ENCODE data around the gene TNS1. TPM values are rescaled to one million over a fixed set of nuclear protein-coding genes. Genes with fewer than 3 reads are reported as not detected.

The TNS1 gene
- total and polyA plus RNA-seq, 7 experiments from 2014 or later, result 0.50 to 5.0 (median 0.81) TPM; not detected in 2

GRCh38 chr2:218031261-218031660 is 28.5 kb upstream of the TNS1 start:
- H3K27ac ChIP-seq (ENCODE audit: low read depth, low read length), result no peak overlapping the region
- Mint-ChIP-seq H3K4me3 (no peak overlapping the region), H3K27me3 (no peaks in the 10 kb centered on the region), H3K9me3 (no peaks in the 10 kb centered on the region), H3K4me1 (peaks cover 0 to 13% (median 6%) of the 10 kb centered on the region in 7 donors), H3K27ac (no peak overlapping the region), H3K36me3 (no peaks in the 10 kb centered on the region)
- no peaks in the 10 kb centered on the region for H3K9me3 ChIP-seq (ENCODE audit: control insufficient read depth in 2 of 3, low read length in 3 of 3)
- DNase-seq (no peak), ATAC-seq (no peak)
- peaks cover 0 to 4% of the 10 kb centered on the region in 2 donors for H3K4me1 ChIP-seq (ENCODE audit: control insufficient read depth in 2 of 2, insufficient read depth in 2 of 2, low read length in 2 of 2)
- no peaks in the 10 kb centered on the region for H3K36me3 ChIP-seq (ENCODE audit: control insufficient read depth in 2 of 3, insufficient read depth in 3 of 3, low read length in 3 of 3)
- ChIA-PET POLR2A (no interaction called here), CTCF (no interaction called here)
- no peaks in the 10 kb centered on the region for H3K27me3 ChIP-seq (ENCODE audit: control insufficient read depth in 2 of 2, insufficient read depth in 2 of 2, low read length in 2 of 2)
- H3K4me3 ChIP-seq (ENCODE audit: low read length), result no peak overlapping the region
- intact Hi-C loops (cut with micrococcal nuclease), result loop anchor here in 1 of 2 donors (5.0 kb wide), 1 partner anchor 159 kb away; no protein-coding TSS in a partner anchor

- Histone ChIP-seq H3K36me3 (ENCODE audit: control insufficient read depth in 2 of 3, insufficient read depth in 3 of 3, low read length in 3 of 3) (no peaks in the 10 kb centered on the region), H3K4me3 (ENCODE audit: low read length) (no peak overlapping the region), H3K27me3 (ENCODE audit: control insufficient read depth in 2 of 2, insufficient read depth in 2 of 2, low read length in 2 of 2) (no peaks in the 10 kb centered on the region), H3K27ac (ENCODE audit: low read depth, low read length) (no peak overlapping the region), H3K9me3 (ENCODE audit: control insufficient read depth in 2 of 3, low read length in 3 of 3) (no peaks in the 10 kb centered on the region), H3K4me1 (ENCODE audit: control insufficient read depth in 2 of 2, insufficient read depth in 2 of 2, low read length in 2 of 2) (peaks cover 0 to 3% of the 10 kb centered on the region in 2 donors)
- Mint-ChIP-seq H3K9me3 (no peaks in the 10 kb centered on the region), H3K4me3 (no peak overlapping the region), H3K36me3 (no peaks in the 10 kb centered on the region), H3K27me3 (no peaks in the 10 kb centered on the region), H3K27ac (no peak overlapping the region), H3K4me1 (peaks cover 0 to 13% (median 6%) of the 10 kb centered on the region in 7 donors)
- ChIA-PET POLR2A (no interaction called here), CTCF (no interaction called here)
- ATAC-seq (no peak), DNase-seq (peak in 1 of 9 donors; percentile 8)
- intact Hi-C loops (cut with micrococcal nuclease), result loop anchor here in 1 of 2 donors (5.0 kb wide), 1 partner anchor 158 kb away; no protein-coding TSS in a partner anchor
Measured at GRCh38 chr2:218030409-218031195, 27.8 kb upstream of the TNS1 start.

GRCh38 chr2:218029366-218030360 is 26.9 kb upstream of the TNS1 start:
- H3K4me3 Mint-ChIP-seq, result no peak overlapping the region
- no peaks in the 10 kb centered on the region for H3K36me3 Mint-ChIP-seq
- no peak overlapping the region for H3K4me3 ChIP-seq (ENCODE audit: low read length)
- no peak overlapping the region for H3K27ac Mint-ChIP-seq
- ChIA-PET POLR2A (no interaction called here), CTCF (no interaction called here)
- H3K4me1 ChIP-seq (ENCODE audit: control insufficient read depth in 2 of 2, insufficient read depth in 2 of 2, low read length in 2 of 2), result no peaks in the 10 kb centered on the region
- no peaks in the 10 kb centered on the region for H3K36me3 ChIP-seq (ENCODE audit: control insufficient read depth in 2 of 3, insufficient read depth in 3 of 3, low read length in 3 of 3)
- ATAC-seq (no peak), DNase-seq (peak in 1 of 9 donors; percentile 9)
- no peaks in the 10 kb centered on the region for H3K9me3 Mint-ChIP-seq
- intact Hi-C loops (cut with micrococcal nuclease), result loop anchor here in 1 of 2 donors (5.0 kb wide), 1 partner anchor 157 kb away; no protein-coding TSS in a partner anchor
- no peaks in the 10 kb centered on the region for H3K9me3 ChIP-seq (ENCODE audit: control insufficient read depth in 2 of 3, low read length in 3 of 3)
- H3K27ac ChIP-seq (ENCODE audit: low read depth, low read length), result no peak overlapping the region
- peaks cover 0 to 8% (median 3%) of the 10 kb centered on the region in 7 donors for H3K4me1 Mint-ChIP-seq
- no peaks in the 10 kb centered on the region for H3K27me3 Mint-ChIP-seq
- no peaks in the 10 kb centered on the region for H3K27me3 ChIP-seq (ENCODE audit: control insufficient read depth in 2 of 2, insufficient read depth in 2 of 2, low read length in 2 of 2)

- CTCF ChIA-PET, result interaction anchor here (0.6 kb wide), 1 partner anchor 949 kb away, joined by 3 read pairs; no protein-coding TSS in a partner anchor
- no peak overlapping the region for H3K4me3 Mint-ChIP-seq
- Histone ChIP-seq H3K27ac (ENCODE audit: low read depth, low read length) (no peak overlapping the region), H3K36me3 (ENCODE audit: control insufficient read depth in 2 of 3, insufficient read depth in 3 of 3, low read length in 3 of 3) (no peaks in the 10 kb centered on the region), H3K27me3 (ENCODE audit: control insufficient read depth in 2 of 2, insufficient read depth in 2 of 2, low read length in 2 of 2) (no peaks in the 10 kb centered on the region), H3K9me3 (ENCODE audit: control insufficient read depth in 2 of 3, low read length in 3 of 3) (no peaks in the 10 kb centered on the region), H3K4me1 (ENCODE audit: control insufficient read depth in 2 of 2, insufficient read depth in 2 of 2, low read length in 2 of 2) (no peaks in the 10 kb centered on the region), H3K4me3 (ENCODE audit: low read length) (no peak overlapping the region)
- H3K36me3 Mint-ChIP-seq, result no peaks in the 10 kb centered on the region
- H3K9me3 Mint-ChIP-seq, result no peaks in the 10 kb centered on the region
- no peaks in the 10 kb centered on the region for H3K27me3 Mint-ChIP-seq
- no peaks in the 10 kb centered on the region for H3K4me1 Mint-ChIP-seq
- POLR2A ChIA-PET, result no interaction called here
- H3K27ac Mint-ChIP-seq, result no peak overlapping the region
- no peak for ATAC-seq
- DNase-seq, result peak in 1 of 9 donors; percentile 13
- intact Hi-C loops (cut with micrococcal nuclease), result no loop called here
Measured at GRCh38 chr2:218028562-218029348, 26.0 kb upstream of the TNS1 start.

GRCh38 chr2:218028189-218028495 is 25.3 kb upstream of the TNS1 start:
- ATAC-seq (no peak), DNase-seq (peak in 1 of 9 donors; percentile 8)
- H3K27ac ChIP-seq (ENCODE audit: low read depth, low read length), result no peak overlapping the region
- no peaks in the 10 kb centered on the region for H3K9me3 ChIP-seq (ENCODE audit: control insufficient read depth in 2 of 3, low read length in 3 of 3)
- no peaks in the 10 kb centered on the region for H3K27me3 ChIP-seq (ENCODE audit: control insufficient read depth in 2 of 2, insufficient read depth in 2 of 2, low read length in 2 of 2)
- Mint-ChIP-seq H3K9me3 (no peaks in the 10 kb centered on the region), H3K27ac (no peak overlapping the region), H3K27me3 (no peaks in the 10 kb centered on the region), H3K36me3 (no peaks in the 10 kb centered on the region), H3K4me1 (no peaks in the 10 kb centered on the region), H3K4me3 (no peak overlapping the region)
- no peak overlapping the region for H3K4me3 ChIP-seq (ENCODE audit: low read length)
- ChIA-PET CTCF (interaction anchor here (0.6 kb wide), 1 partner anchor 949 kb away, joined by 3 read pairs; no protein-coding TSS in a partner anchor), POLR2A (no interaction called here)
- no peaks in the 10 kb centered on the region for H3K4me1 ChIP-seq (ENCODE audit: control insufficient read depth in 2 of 2, insufficient read depth in 2 of 2, low read length in 2 of 2)
- no peaks in the 10 kb centered on the region for H3K36me3 ChIP-seq (ENCODE audit: control insufficient read depth in 2 of 3, insufficient read depth in 3 of 3, low read length in 3 of 3)
- intact Hi-C loops (cut with micrococcal nuclease), result no loop called here

- CTCF ChIA-PET, result no interaction called here
Measured at GRCh38 chr2:218027426-218028188, 24.8 kb upstream of the TNS1 start.

More at GRCh38 chr2:218027426-218028188, 24.8 kb upstream of the TNS1 start:
- H3K4me3 Mint-ChIP-seq, result no peak overlapping the region
- peak in 1 of 9 donors; percentile 20 for DNase-seq
- H3K9me3 ChIP-seq (ENCODE audit: control insufficient read depth in 2 of 3, low read length in 3 of 3), result no peaks in the 10 kb centered on the region
- intact Hi-C loops (cut with micrococcal nuclease), result no loop called here
- H3K27me3 ChIP-seq (ENCODE audit: control insufficient read depth in 2 of 2, insufficient read depth in 2 of 2, low read length in 2 of 2), result no peaks in the 10 kb centered on the region
- H3K36me3 ChIP-seq (ENCODE audit: control insufficient read depth in 2 of 3, insufficient read depth in 3 of 3, low read length in 3 of 3), result no peaks in the 10 kb centered on the region
- POLR2A ChIA-PET, result no interaction called here
- ATAC-seq, result no peak
- H3K36me3 Mint-ChIP-seq, result no peaks in the 10 kb centered on the region
- H3K4me1 Mint-ChIP-seq, result no peaks in the 10 kb centered on the region
- no peaks in the 10 kb centered on the region for H3K4me1 ChIP-seq (ENCODE audit: control insufficient read depth in 2 of 2, insufficient read depth in 2 of 2, low read length in 2 of 2)
- H3K27me3 Mint-ChIP-seq, result no peaks in the 10 kb centered on the region
- H3K27ac ChIP-seq (ENCODE audit: low read depth, low read length), result no peak overlapping the region
- no peak overlapping the region for H3K4me3 ChIP-seq (ENCODE audit: low read length)
- H3K9me3 Mint-ChIP-seq, result no peaks in the 10 kb centered on the region
- H3K27ac Mint-ChIP-seq, result no peak overlapping the region
